Measurements from ENCODE around the gene FEV. TPM values are rescaled to one million over a fixed set of nuclear protein-coding genes. Genes with fewer than 3 reads are reported as not detected.

FEV gene
- total and polyA plus RNA-seq, 2 donors (not counting 3 experiments of a cell fraction or from before 2014, with no cell fraction given): not detected

DNA sequence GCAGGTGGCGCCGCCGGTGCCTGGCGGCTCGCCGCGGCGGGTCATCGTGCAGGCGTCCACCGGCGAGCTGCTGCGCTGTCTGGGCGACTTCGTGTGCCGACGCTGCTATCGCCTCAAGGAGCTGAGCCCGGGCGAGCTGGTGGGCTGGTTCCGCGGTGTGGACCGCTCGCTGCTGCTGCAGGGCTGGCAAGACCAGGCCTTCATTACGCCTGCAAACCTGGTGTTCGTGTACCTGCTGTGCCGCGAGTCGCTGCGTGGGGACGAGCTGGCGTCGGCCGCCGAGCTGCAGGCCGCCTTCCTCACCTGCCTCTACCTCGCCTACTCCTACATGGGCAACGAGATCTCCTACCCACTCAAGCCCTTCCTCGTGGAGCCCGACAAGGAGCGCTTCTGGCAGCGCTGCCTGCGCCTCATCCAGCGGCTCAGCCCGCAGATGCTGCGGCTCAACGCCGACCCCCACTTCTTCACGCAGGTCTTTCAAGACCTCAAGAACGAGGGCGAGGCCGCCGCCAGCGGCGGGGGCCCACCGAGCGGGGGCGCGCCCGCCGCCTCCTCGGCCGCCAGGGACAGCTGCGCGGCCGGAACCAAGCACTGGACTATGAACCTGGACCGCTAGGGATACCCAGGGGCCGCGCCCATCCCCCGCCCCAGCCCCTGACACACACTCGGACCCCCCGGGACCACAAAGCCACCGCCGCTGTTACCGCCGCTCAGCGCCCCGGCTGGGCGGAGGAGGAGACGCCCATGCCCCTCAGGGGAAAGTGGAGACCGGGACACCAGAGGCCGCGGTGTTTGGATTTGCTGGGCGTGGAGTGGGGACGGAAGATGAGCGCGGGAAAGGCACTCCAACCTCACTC lies 24.4 kb downstream of the FEV start:
- DNase-seq (ENCODE audit: low read depth, low spot score) (no peak), FAIRE-seq (no peak)
- Histone ChIP-seq H3K36me3 (ENCODE audit: control insufficient read depth in 2 of 2, extremely low read depth in 1 of 2, insufficient read depth in 2 of 2, low read length in 2 of 2) (no peaks in the 10 kb centered on the region), H2AFZ (ENCODE audit: low read depth, low read length) (no peak overlapping the region), H3K4me1 (ENCODE audit: control insufficient read depth, extremely low read depth, insufficient read depth, low read length) (no peaks in the 10 kb centered on the region), H4K20me1 (replicated peaks; ENCODE audit: control insufficient read depth, extremely low read depth, insufficient read depth, low read length) (no peaks in the 10 kb centered on the region), H3K9me3 (replicated peaks; ENCODE audit: control insufficient read depth, insufficient read depth, low read length) (no peaks in the 10 kb centered on the region), H3K9ac (replicated peaks; ENCODE audit: extremely low read depth, insufficient read depth, low read length) (no peak overlapping the region), H3K4me2 (ENCODE audit: insufficient read depth, low read length) (no peak overlapping the region), H3K9me1 (replicated peaks; ENCODE audit: control insufficient read depth, extremely low read depth, insufficient read depth, low read length) (no peaks in the 10 kb centered on the region), H3K4me3 (replicated peaks in 1 of 3; ENCODE audit: insufficient read depth in 1 of 3, low read depth in 1 of 3, low read length in 3 of 3) (no peak overlapping the region), H3K27me3 (ENCODE audit: control insufficient read depth in 2 of 2, insufficient read depth in 2 of 2, low read length in 2 of 2) (peaks cover 53 to 68% of the 10 kb centered on the region in 2 experiments), H3K27ac (ENCODE audit: insufficient read depth, low read depth, low read length) (no peak overlapping the region), H3K79me2 (ENCODE audit: control insufficient read depth, insufficient read depth, low read length) (no peaks in the 10 kb centered on the region)
- TF ChIP-seq GATA2 (IDR thresholded peaks at IDR 0.05; ENCODE audit: insufficient read depth, insufficient read length, low read depth, low read length) (no peak), EZH2 (IDR thresholded peaks at IDR 0.05; ENCODE audit: borderline replicate concordance, low read depth, low read length, severe bottlenecking) (peak; percentile 100), POLR2AphosphoS5 (IDR thresholded peaks at IDR 0.05; ENCODE audit: insufficient read depth, low read depth, low read length) (no peak), POLR2A (IDR thresholded peaks at IDR 0.05; ENCODE audit: low read depth, low read length) (no peak), MYC (IDR thresholded peaks at IDR 0.05; ENCODE audit: low read depth, low read length) (no peak), FOS (IDR thresholded peaks at IDR 0.05; ENCODE audit: borderline replicate concordance, insufficient read depth, low read length) (no peak)
- TF ChIP-seq, protein P1, sequence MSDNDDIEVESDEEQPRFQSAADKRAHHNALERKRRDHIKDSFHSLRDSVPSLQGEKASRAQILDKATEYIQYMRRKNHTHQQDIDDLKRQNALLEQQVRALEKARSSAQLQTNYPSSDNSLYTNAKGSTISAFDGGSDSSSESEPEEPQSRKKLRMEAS (IDR thresholded peaks at IDR 0.05; ENCODE audit: insufficient read depth, insufficient read length): no peak
- no TSS peak for BruUV-seq (replicated peaks)
- dilution Hi-C loops (cut with MboI; ENCODE audit: extremely low pct_ligation_motif_present, low sequenced_read_pairs) (no loop called here), intact Hi-C loops (cut with micrococcal nuclease) (no loop called here)
- ChIA-PET POLR2A (no interaction called here), CTCF (interaction anchor here (1.9 kb wide), 1 partner anchor 20 kb away, joined by 9 read pairs; no protein-coding TSS in a partner anchor)
